Vagina (tissue), 2 donors: ENCODE data around the gene C17orf50.

Experiments used
- CTCF ChIP-seq, 3 experiments: fragments of 450-650 bp in 2 of 3; fragments of 200-600 bp in 1 of 3; sonication (generic) in 1 of 3; IDR thresholded peaks; one replicate each; pipeline ENCODE4 v1.5.1; 2017 to 2019; ENCODE audit warnings: antibody characterized with exemption in 3 of 3, mild to moderate bottlenecking in 2 of 3, moderate library complexity in 2 of 3
- POLR2A ChIP-seq, 2 donors: fragments of 450-650 bp; IDR thresholded peaks; one replicate each; pipeline ENCODE4 v1.6.1; 2017; ENCODE audit warnings: antibody characterized with exemption in 2 of 2, mild to moderate bottlenecking in 2 of 2, moderate library complexity in 2 of 2

- TF ChIP-seq CTCF (IDR thresholded peaks at IDR 0.05): no peak
- TF ChIP-seq POLR2A (IDR thresholded peaks at IDR 0.05): no peak
Measured at GRCh38 chr17:35713069-35713728, 47.5 kb upstream of the C17orf50 start.
